Measurements from ENCODE around the gene MKX.

DNA sequence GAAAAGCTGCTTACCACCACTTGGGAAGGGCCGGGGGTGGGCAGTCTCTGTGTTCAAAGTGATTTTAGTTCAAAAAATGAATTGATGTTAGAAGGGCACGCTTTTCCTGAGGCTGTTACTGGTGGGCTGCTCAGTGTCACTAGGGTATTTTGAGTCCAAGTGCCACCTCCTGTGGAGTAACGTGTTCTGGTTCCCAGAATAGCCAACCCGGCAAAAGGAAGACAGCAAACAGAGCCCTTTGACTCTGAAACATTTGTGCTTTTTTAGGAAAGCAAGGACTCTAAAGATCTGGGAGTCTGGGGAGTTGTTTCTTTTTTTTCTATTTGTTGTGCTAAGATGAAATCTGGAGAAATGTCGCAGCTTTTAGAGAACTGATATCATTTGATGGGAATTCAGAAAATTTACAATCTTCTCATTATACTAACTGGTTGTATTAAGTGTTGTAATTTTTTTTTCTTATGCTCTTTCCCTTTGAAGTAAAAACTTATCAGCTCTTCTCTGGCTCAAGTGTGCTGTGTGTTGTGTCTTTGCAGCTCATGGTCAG is 66.2 kb downstream of the MKX start:
- TF ChIP-seq, protein P1, sequence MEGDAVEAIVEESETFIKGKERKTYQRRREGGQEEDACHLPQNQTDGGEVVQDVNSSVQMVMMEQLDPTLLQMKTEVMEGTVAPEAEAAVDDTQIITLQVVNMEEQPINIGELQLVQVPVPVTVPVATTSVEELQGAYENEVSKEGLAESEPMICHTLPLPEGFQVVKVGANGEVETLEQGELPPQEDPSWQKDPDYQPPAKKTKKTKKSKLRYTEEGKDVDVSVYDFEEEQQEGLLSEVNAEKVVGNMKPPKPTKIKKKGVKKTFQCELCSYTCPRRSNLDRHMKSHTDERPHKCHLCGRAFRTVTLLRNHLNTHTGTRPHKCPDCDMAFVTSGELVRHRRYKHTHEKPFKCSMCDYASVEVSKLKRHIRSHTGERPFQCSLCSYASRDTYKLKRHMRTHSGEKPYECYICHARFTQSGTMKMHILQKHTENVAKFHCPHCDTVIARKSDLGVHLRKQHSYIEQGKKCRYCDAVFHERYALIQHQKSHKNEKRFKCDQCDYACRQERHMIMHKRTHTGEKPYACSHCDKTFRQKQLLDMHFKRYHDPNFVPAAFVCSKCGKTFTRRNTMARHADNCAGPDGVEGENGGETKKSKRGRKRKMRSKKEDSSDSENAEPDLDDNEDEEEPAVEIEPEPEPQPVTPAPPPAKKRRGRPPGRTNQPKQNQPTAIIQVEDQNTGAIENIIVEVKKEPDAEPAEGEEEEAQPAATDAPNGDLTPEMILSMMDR (IDR thresholded peaks at IDR 0.05), result no peak
- TF ChIP-seq POLR2AphosphoS5 (IDR thresholded peaks at IDR 0.05), result no peak
